HCT116 (cell line): Measurements from ENCODE around the gene CRACR2A. TPM values are rescaled to one million over a fixed set of nuclear protein-coding genes. Genes with fewer than 3 reads are reported as not detected.

ENCODE experiments used
- ATAC-seq: fragments of 200-7000 bp; cut with Tn5 transposase; 2 replicates; pipeline ENCODE4 v1.9.1; 2020; ENCODE audit warnings: mild to moderate bottlenecking, moderate library complexity
- BruUV-seq: library from RNA; stranded (reverse); fragments of 400-500 nt; replicated peaks from 2 replicates; lab custom pipeline; 2021; lab: Mats Ljungman, UMichigan
- CTCF ChIA-PET: fragments of 300-600 bp; sonication (Branson Sonifier 250); formaldehyde crosslinking; loops from one replicate; lab custom pipeline; 2021; ENCODE audit warnings: antibody characterized with exemption; lab: Charles Lee
- POLR2A ChIA-PET: fragments of 300-600, 350-600 bp; sonication (Branson Sonifier 250); formaldehyde crosslinking; loops from one replicate; lab custom pipeline; 2021; ENCODE audit warnings: antibody characterized with exemption; lab: Charles Lee
- RAD21 ChIA-PET, 2 experiments: fragments of 300-600 bp; sonication (Branson Sonifier 250); formaldehyde crosslinking; loops; one replicate each; lab custom pipeline; 2023; ENCODE audit warnings: low total read pairs in 2 of 2; ENCODE audit not compliant: uncharacterized antibody in 2 of 2, unreplicated experiment in 2 of 2, low non-redundant PET in 1 of 2; lab: Charles Lee
- DNase-seq: peaks from one replicate; pipeline ENCODE4 v3.0.0-alpha.2; 2010; ENCODE audit warnings: low read depth, low spot score
- H2AFZ ChIP-seq: fragments of 200-600 bp; shearing (Covaris generic), sonication (generic); 2 replicates; pipeline ENCODE4 v1.6.1; 2017; ENCODE audit warnings: low read depth, mixed run types, mixed read lengths, antibody characterized with exemption, low read length; ENCODE audit not compliant: poor library complexity, severe bottlenecking
- H3K27ac ChIP-seq: 2 replicates; pipeline ENCODE4 v1.5.1; 2012; ENCODE audit warnings: low read depth, low read length
- H3K27me3 ChIP-seq: fragments of 200-600 bp; sonication (generic); 2 replicates; pipeline ENCODE4 v1.6.1; 2016; ENCODE audit warnings: mixed run types, low read length, mixed read lengths; ENCODE audit not compliant: insufficient read depth
- H3K36me3 ChIP-seq, 2 experiments: fragments of 200-500 bp in 1 of 2; fragments of 200-600 bp in 1 of 2; sonication (Bioruptor generic) in 1 of 2; sonication (generic) in 1 of 2; 2 replicates each; pipeline versions ENCODE4 v1.5.1 to v1.6.1; 2014 to 2016; ENCODE audit warnings: low read length in 2 of 2, inconsistent platforms in 1 of 2, mixed read lengths in 1 of 2, mixed run types in 1 of 2; ENCODE audit not compliant: insufficient read depth in 2 of 2, control insufficient read depth in 1 of 2
- H3K4me1 ChIP-seq, 2 experiments: fragments of 200-600 bp in 1 of 2; sonication (generic) in 1 of 2; 2 replicates each; pipeline versions ENCODE4 v1.5.1 to v1.6.1; 2012 to 2017; ENCODE audit warnings: low read length in 2 of 2, inconsistent platforms in 1 of 2, mild to moderate bottlenecking in 1 of 2, mixed read lengths in 1 of 2, mixed run types in 1 of 2, moderate library complexity in 1 of 2; ENCODE audit not compliant: insufficient read depth in 2 of 2, control insufficient read depth in 1 of 2
- H3K4me2 ChIP-seq: fragments of 200-600 bp; sonication (generic); 2 replicates; pipeline ENCODE4 v1.6.1; 2017; ENCODE audit warnings: mixed run types, low read length, mixed read lengths
- H3K4me3 ChIP-seq, 2 experiments: fragments of 200-600 bp in 1 of 2; sonication (generic) in 1 of 2; replicated peaks in 1 of 2; 2 replicates each; pipeline ENCODE4 v1.5.1; 2011 to 2016; ENCODE audit warnings: low read length in 2 of 2, control low read depth in 1 of 2, low read depth in 1 of 2, mild to moderate bottlenecking in 1 of 2, mixed read lengths in 1 of 2, mixed run types in 1 of 2
- H3K79me2 ChIP-seq: fragments of 200-600 bp; sonication (generic); 2 replicates; pipeline ENCODE4 v1.6.1; 2017; ENCODE audit warnings: mild to moderate bottlenecking, mixed run types, low read length, moderate library complexity, mixed read lengths; ENCODE audit not compliant: insufficient read depth
- H3K9ac ChIP-seq: fragments of 200-600 bp; sonication (generic); 2 replicates; pipeline ENCODE4 v1.6.1; 2016; ENCODE audit warnings: low read length, mixed read lengths
- H3K9me2 ChIP-seq: fragments of 200-600 bp; sonication (generic), shearing (Covaris generic); 2 replicates; pipeline ENCODE4 v1.6.1; 2017; ENCODE audit warnings: mixed run types, mild to moderate bottlenecking, moderate library complexity; ENCODE audit not compliant: insufficient read depth
- H3K9me3 ChIP-seq, 2 experiments: fragments of 200-500 bp in 1 of 2; fragments of 200-600 bp in 1 of 2; sonication (Bioruptor generic) in 1 of 2; sonication (generic) in 1 of 2; 2 replicates each; pipeline ENCODE4 v1.6.1; 2014 to 2017; ENCODE audit warnings: low read length in 2 of 2, mixed read lengths in 2 of 2, inconsistent platforms in 1 of 2, low read depth in 1 of 2, mild to moderate bottlenecking in 1 of 2, mixed run types in 1 of 2, moderate library complexity in 1 of 2; ENCODE audit not compliant: control insufficient read depth in 1 of 2, insufficient read depth in 1 of 2
- H4K20me1 ChIP-seq: fragments of 200-600 bp; sonication (generic), shearing (Covaris generic); 2 replicates; pipeline ENCODE4 v1.6.1; 2017; ENCODE audit warnings: mixed run types, mild to moderate bottlenecking, moderate library complexity; ENCODE audit not compliant: insufficient read depth
- JUND ChIP-seq: IDR thresholded peaks from 2 replicates; pipeline ENCODE4 v1.6.1; 2012
- TCF7L2 ChIP-seq: IDR thresholded peaks from 2 replicates; pipeline ENCODE4 v1.7.0; 2011; ENCODE audit warnings: borderline replicate concordance, inconsistent platforms; ENCODE audit not compliant: insufficient read depth, insufficient read length; ENCODE audit errors: extremely low read depth
- intact Hi-C: fragments of 100-400 bp; cut with micrococcal nuclease; formaldehyde crosslinking; loops from 2 replicates; pipeline ENCODE4 v1.10.0; 2022
- total RNA-seq: library from RNA; stranded (reverse); gene quantifications from one replicate; pipeline ENCODE4 v1.2.1, GENCODE V29; 2021; ENCODE audit not compliant: unreplicated experiment
- TF ChIP-seq, protein P1 (sequence below): IDR thresholded peaks from 2 replicates; pipeline ENCODE4 v1.6.1; 2011; ENCODE audit warnings: mild to moderate bottlenecking, low read length, moderate library complexity; ENCODE audit not compliant: insufficient replicate concordance; ENCODE audit errors: extremely low read depth
- TF ChIP-seq, protein P2 (sequence below): IDR thresholded peaks from 2 replicates; pipeline ENCODE4 v1.6.1; 2012; ENCODE audit warnings: low read depth

Gene CRACR2A
- total RNA-seq, 1 experiment from 2014 or later = 18.4 TPM

DNA sequence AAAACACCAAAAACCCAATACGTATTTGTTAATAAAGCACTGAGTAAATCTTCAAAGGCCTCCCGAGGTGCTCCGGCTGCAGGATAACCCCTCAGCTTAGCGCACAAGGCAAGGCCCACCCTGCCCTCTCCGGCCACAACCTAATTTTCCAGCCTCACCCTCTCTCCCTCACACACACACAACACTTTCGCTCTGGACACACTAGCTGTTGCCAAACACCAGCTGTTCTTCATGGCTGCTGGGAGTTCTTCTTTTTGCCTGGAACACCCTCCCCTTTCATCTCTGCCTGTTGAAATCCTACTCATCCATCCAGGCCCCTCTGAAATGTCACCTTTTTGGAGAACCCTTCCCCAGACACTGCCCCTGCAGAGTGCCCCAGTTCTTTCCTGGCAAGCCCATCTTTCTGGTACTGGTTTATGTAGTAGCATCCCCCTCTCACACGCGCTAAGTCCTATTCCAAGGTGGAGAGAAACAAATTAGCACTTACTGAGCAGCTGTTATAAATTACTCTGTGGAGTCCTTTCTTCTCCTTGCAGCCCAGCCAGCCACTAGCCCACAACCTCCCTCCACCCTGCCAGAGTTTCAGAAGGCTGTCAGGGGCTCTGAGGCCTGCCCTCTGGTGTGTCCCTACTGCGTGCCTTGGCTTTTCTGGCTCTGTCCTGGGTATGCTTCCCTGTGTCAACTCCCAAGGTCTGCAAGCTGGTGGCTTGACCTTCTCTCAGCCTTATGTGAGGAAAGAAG, 805 bp upstream of the CRACR2A start:
- BruUV-seq = no TSS peak
- peak overlapping the region; percentile 65 for H3K27ac ChIP-seq

More for the DNA sequence above, 805 bp upstream of the CRACR2A start:
- peak overlapping the region; percentile 50 for H2AFZ ChIP-seq
- peaks cover 12 to 26% of the 10 kb centered on the region in 2 experiments; a peak in 3 of 4 replicates for H3K4me1 ChIP-seq
- ChIA-PET CTCF (interaction anchor here (1.4 to 1.8 kb wide), 2 partner anchors 19 to 453 kb away, joined by 3 to 8 read pairs; no protein-coding TSS in a partner anchor), RAD21 (no interaction called here), POLR2A (interaction anchor here (1.0 kb wide), 1 partner anchor 13 kb away, joined by 3 read pairs; no protein-coding TSS in a partner anchor)
- no peaks in the 10 kb centered on the region for H3K9me2 ChIP-seq
- TF ChIP-seq, protein P1, sequence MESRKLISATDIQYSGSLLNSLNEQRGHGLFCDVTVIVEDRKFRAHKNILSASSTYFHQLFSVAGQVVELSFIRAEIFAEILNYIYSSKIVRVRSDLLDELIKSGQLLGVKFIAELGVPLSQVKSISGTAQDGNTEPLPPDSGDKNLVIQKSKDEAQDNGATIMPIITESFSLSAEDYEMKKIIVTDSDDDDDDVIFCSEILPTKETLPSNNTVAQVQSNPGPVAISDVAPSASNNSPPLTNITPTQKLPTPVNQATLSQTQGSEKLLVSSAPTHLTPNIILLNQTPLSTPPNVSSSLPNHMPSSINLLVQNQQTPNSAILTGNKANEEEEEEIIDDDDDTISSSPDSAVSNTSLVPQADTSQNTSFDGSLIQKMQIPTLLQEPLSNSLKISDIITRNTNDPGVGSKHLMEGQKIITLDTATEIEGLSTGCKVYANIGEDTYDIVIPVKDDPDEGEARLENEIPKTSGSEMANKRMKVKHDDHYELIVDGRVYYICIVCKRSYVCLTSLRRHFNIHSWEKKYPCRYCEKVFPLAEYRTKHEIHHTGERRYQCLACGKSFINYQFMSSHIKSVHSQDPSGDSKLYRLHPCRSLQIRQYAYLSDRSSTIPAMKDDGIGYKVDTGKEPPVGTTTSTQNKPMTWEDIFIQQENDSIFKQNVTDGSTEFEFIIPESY = no peak
- TF ChIP-seq TCF7L2 (no peak), JUND (no peak)
- TF ChIP-seq, protein P2, sequence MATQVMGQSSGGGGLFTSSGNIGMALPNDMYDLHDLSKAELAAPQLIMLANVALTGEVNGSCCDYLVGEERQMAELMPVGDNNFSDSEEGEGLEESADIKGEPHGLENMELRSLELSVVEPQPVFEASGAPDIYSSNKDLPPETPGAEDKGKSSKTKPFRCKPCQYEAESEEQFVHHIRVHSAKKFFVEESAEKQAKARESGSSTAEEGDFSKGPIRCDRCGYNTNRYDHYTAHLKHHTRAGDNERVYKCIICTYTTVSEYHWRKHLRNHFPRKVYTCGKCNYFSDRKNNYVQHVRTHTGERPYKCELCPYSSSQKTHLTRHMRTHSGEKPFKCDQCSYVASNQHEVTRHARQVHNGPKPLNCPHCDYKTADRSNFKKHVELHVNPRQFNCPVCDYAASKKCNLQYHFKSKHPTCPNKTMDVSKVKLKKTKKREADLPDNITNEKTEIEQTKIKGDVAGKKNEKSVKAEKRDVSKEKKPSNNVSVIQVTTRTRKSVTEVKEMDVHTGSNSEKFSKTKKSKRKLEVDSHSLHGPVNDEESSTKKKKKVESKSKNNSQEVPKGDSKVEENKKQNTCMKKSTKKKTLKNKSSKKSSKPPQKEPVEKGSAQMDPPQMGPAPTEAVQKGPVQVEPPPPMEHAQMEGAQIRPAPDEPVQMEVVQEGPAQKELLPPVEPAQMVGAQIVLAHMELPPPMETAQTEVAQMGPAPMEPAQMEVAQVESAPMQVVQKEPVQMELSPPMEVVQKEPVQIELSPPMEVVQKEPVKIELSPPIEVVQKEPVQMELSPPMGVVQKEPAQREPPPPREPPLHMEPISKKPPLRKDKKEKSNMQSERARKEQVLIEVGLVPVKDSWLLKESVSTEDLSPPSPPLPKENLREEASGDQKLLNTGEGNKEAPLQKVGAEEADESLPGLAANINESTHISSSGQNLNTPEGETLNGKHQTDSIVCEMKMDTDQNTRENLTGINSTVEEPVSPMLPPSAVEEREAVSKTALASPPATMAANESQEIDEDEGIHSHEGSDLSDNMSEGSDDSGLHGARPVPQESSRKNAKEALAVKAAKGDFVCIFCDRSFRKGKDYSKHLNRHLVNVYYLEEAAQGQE = no peak
- intact Hi-C loops = loop anchor here (2.0 kb wide), 1 partner anchor 453 kb away; no protein-coding TSS in a partner anchor
- peak overlapping the region; percentile 79 for H3K9ac ChIP-seq
- no peaks in the 10 kb centered on the region for H3K27me3 ChIP-seq
- DNase-seq = no peak
- peak overlapping the region; percentile 89 for H3K4me2 ChIP-seq
- H3K9me3 ChIP-seq = no peaks in the 10 kb centered on the region
- peak overlapping the region; percentile 75 to 80 for H3K4me3 ChIP-seq
- 0 out of 2 replicates have a peak, but pooled peaks have one; percentile 15 for ATAC-seq
- H4K20me1 ChIP-seq = no peaks in the 10 kb centered on the region
- H3K36me3 ChIP-seq = no peaks in the 10 kb centered on the region
- peaks cover 19% of the 10 kb centered on the region; the same call in 1 of the 2 replicates for H3K79me2 ChIP-seq
